Measurements from ENCODE around the gene NCOA5.

Gene NCOA5

GRCh38 chr20:46018611-46019010 lies 71.2 kb downstream of the NCOA5 start:
- DNase-seq (ENCODE audit: low read depth in 1 of 2, low spot score in 1 of 2): no peak

DNA sequence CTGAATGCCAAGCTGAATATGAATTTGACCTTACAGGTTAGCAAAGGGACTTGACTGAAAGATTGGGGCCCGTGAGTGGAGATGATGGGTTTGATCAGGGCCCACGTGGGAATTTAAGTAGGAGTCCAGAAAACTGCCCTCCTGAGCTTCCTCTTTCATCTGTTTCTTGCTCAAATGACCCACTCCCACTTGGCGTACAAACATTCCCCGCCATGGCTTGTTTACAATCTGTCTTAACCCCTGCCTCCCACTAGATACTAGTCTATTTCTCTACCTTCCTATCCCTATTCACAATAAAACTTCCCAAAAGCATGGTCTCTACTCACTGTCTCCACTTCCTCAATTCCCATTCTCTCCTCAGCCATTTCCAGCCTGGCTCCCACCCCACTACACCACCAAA lies 71.7 kb downstream of the NCOA5 start:
- DNase-seq (ENCODE audit: low read depth in 1 of 2, low spot score in 1 of 2): no peak

GRCh38 chr20:46017272-46017671 lies 72.5 kb downstream of the NCOA5 start:
- DNase-seq (ENCODE audit: low read depth in 1 of 2, low spot score in 1 of 2): no peak

- DNase-seq (ENCODE audit: low read depth in 1 of 2, low spot score in 1 of 2): no peak
Observed at GRCh38 chr20:46014517-46015396, 75.0 kb downstream of the NCOA5 start.

- peak; percentile 45 to 61 for DNase-seq (ENCODE audit: low read depth in 1 of 2, low spot score in 1 of 2)
Observed at GRCh38 chr20:46013829-46014516, 75.8 kb downstream of the NCOA5 start.

GRCh38 chr20:46013322-46013828 lies 76.4 kb downstream of the NCOA5 start:
- DNase-seq (ENCODE audit: low read depth in 1 of 2, low spot score in 1 of 2): no peak

DNA sequence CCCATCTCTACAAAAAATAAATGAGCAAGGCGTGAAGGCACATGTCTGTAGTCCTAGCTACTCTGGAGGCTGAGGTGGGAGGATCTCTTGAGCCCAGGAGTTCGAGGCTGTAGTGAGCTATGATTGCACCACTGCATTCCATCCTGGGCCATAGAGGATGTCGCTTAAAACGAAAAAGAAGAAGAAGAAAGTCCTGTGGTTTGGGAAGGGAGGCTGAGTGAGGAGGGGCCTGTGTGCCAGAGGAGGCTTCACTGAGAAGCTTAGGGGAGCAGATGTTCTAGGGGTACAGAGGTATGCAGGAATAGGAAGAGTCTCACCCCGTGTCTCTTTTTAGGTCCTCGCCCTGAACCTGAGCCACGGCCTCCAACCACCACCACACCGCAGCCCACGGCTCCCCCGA lies 76.8 kb downstream of the NCOA5 start:
- no peak for DNase-seq (ENCODE audit: low read depth in 1 of 2, low spot score in 1 of 2)

GRCh38 chr20:46011631-46012482 lies 77.9 kb downstream of the NCOA5 start:
- no peak for DNase-seq (ENCODE audit: low read depth in 1 of 2, low spot score in 1 of 2)
